MCF 10A (cell line): Measurements from ENCODE around the gene USP40. TPM values are rescaled to one million over a fixed set of nuclear protein-coding genes. Genes with fewer than 3 reads are reported as not detected.
"Not testable (repeated sequence)": the region's sequence is repeated elsewhere in the genome, so short reads cannot be mapped to it uniquely, and the experiment has no call there.

Experiments used
- BruUV-seq: library from RNA; stranded (reverse); fragments of 400-500 nt; replicated peaks from 2 replicates; lab custom pipeline; 2021; lab: Mats Ljungman, UMichigan
- CTCF ChIA-PET: fragments of 300-600 bp; sonication (Branson Sonifier 250); formaldehyde crosslinking; extraction: SDS; loops from one replicate; lab custom pipeline; 2021; ENCODE audit warnings: antibody characterized with exemption, inconsistent platforms; lab: Yijun Ruan, JAX
- POLR2A ChIA-PET: fragments of 300-600, 350-650 bp; sonication (Branson Sonifier 250); formaldehyde crosslinking; extraction: SDS; loops from one replicate; lab custom pipeline; 2020; ENCODE audit warnings: antibody characterized with exemption, inconsistent platforms; lab: Yijun Ruan, JAX
- DNase-seq: peaks from one replicate; pipeline ENCODE4 v3.0.0-alpha.2; 2018; ENCODE audit not compliant: unreplicated experiment
- H3K27ac Mint-ChIP-seq: one replicate; pipeline ENCODE4 v1.8.0; 2022; ENCODE audit warnings: mild to moderate bottlenecking, low read depth, mixed read lengths; ENCODE audit not compliant: unreplicated experiment
- H3K27me3 Mint-ChIP-seq: one replicate; pipeline ENCODE4 v1.8.0; 2022; ENCODE audit warnings: mixed read lengths; ENCODE audit not compliant: insufficient read depth, unreplicated experiment
- H3K36me3 Mint-ChIP-seq: one replicate; pipeline ENCODE4 v1.8.0; 2022; ENCODE audit warnings: mild to moderate bottlenecking, moderate library complexity, mixed read lengths; ENCODE audit not compliant: insufficient read depth, unreplicated experiment
- H3K4me1 Mint-ChIP-seq: one replicate; pipeline ENCODE4 v1.8.0; 2022; ENCODE audit warnings: mixed read lengths; ENCODE audit not compliant: insufficient read depth, unreplicated experiment
- H3K4me3 Mint-ChIP-seq: one replicate; pipeline ENCODE4 v1.8.0; 2022; ENCODE audit warnings: mild to moderate bottlenecking, moderate library complexity, mixed read lengths; ENCODE audit not compliant: unreplicated experiment
- H3K9me3 Mint-ChIP-seq: one replicate; pipeline ENCODE4 v1.8.0; 2022; ENCODE audit warnings: mixed read lengths; ENCODE audit not compliant: unreplicated experiment
- CTCF ChIP-seq: fragments of 200-600 bp; IDR thresholded peaks from one replicate; pipeline ENCODE4 v1.8.0; 2022; ENCODE audit warnings: antibody characterized with exemption, mild to moderate bottlenecking; ENCODE audit not compliant: unreplicated experiment
- intact Hi-C: fragments of 100-400 bp; cut with micrococcal nuclease; formaldehyde crosslinking; loops from 2 replicates; pipeline ENCODE4 v1.14.1; 2022
- total RNA-seq: library from RNA; stranded (reverse); gene quantifications from 2 replicates; pipeline ENCODE4 v1.2.3, GENCODE V29; 2022

USP40 gene
- total RNA-seq, 1 experiment from 2014 or later: 56.3 TPM

- POLR2A ChIA-PET, H3K27me3 Mint-ChIP-seq, CTCF ChIA-PET, H3K27ac Mint-ChIP-seq, BruUV-seq, H3K4me1 Mint-ChIP-seq, H3K9me3 Mint-ChIP-seq, intact Hi-C loops, H3K36me3 Mint-ChIP-seq, H3K4me3 Mint-ChIP-seq, DNase-seq: not testable (repeated sequence)
These were observed 16.8 kb upstream of the USP40 start for GRCh38 chr2:233583217-233583965.

GRCh38 chr2:233577341-233577740, 10.8 kb upstream of the USP40 start:
- H3K9me3 Mint-ChIP-seq, H3K36me3 Mint-ChIP-seq, CTCF ChIA-PET, H3K4me3 Mint-ChIP-seq, H3K27me3 Mint-ChIP-seq, POLR2A ChIA-PET, intact Hi-C loops, H3K27ac Mint-ChIP-seq, DNase-seq, H3K4me1 Mint-ChIP-seq, BruUV-seq: not testable (repeated sequence)

GRCh38 chr2:233572468-233572867, 5.9 kb upstream of the USP40 start:
- no peak for DNase-seq
- no peak for TF ChIP-seq CTCF
- Mint-ChIP-seq H3K4me3 (no peak overlapping the region), H3K27ac (no peak overlapping the region), H3K27me3 (no peaks in the 10 kb centered on the region), H3K36me3 (no peaks in the 10 kb centered on the region), H3K9me3 (no peaks in the 10 kb centered on the region), H3K4me1 (no peaks in the 10 kb centered on the region)
- intact Hi-C loops: no loop called here
- BruUV-seq: no TSS peak
- POLR2A ChIA-PET: no interaction called here
- CTCF ChIA-PET: interaction anchor here (0.6 kb wide), 1 partner anchor 421 kb away, joined by 3 read pairs; no protein-coding TSS in a partner anchor

GRCh38 chr2:233571462-233571861, 4.9 kb upstream of the USP40 start:
- no peak for TF ChIP-seq CTCF
- no peak overlapping the region for H3K4me3 Mint-ChIP-seq
- intact Hi-C loops: no loop called here
- no peak for DNase-seq
- no peaks in the 10 kb centered on the region for H3K9me3 Mint-ChIP-seq
- no peaks in the 10 kb centered on the region for H3K27me3 Mint-ChIP-seq
- POLR2A ChIA-PET: no interaction called here
- no peaks in the 10 kb centered on the region for H3K4me1 Mint-ChIP-seq
- no TSS peak for BruUV-seq
- H3K27ac Mint-ChIP-seq: no peak overlapping the region
- CTCF ChIA-PET: no interaction called here
- peaks cover 4% of the 10 kb centered on the region for H3K36me3 Mint-ChIP-seq

DNA sequence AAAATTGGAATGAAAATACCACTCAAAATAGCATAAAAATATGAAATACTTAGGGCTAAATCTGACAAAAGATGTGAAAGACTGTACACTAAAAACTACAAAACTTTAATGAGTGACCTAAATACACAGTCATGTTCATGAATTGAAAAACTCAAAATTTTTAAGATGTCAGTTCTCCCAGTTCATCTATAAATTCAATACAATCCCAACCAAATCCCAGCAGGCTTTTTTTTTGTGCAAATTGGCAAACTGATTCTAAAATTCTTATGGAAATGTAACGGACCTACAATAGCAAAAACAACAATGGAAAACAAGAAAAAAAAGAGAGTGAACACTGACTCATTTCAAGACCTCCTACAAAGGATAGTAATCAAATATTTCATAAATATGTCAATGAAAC, 4.4 kb upstream of the USP40 start:
- peaks cover 7% of the 10 kb centered on the region for H3K36me3 Mint-ChIP-seq
- intact Hi-C loops: no loop called here
- no peaks in the 10 kb centered on the region for H3K27me3 Mint-ChIP-seq
- ChIA-PET CTCF (no interaction called here), POLR2A (no interaction called here)
- no peak overlapping the region for H3K27ac Mint-ChIP-seq
- no peak for DNase-seq
- no peak overlapping the region for H3K4me3 Mint-ChIP-seq
- no peak for TF ChIP-seq CTCF
- no TSS peak for BruUV-seq
- no peaks in the 10 kb centered on the region for H3K9me3 Mint-ChIP-seq
- H3K4me1 Mint-ChIP-seq: no peaks in the 10 kb centered on the region
